ENCODE data around the gene TM9SF2.
"Not testable (repeated sequence)": the region's sequence is repeated elsewhere in the genome, so short reads cannot be mapped to it uniquely, and the experiment has no call there.

Gene TM9SF2

GRCh38 chr13:99501184-99501847, at the start of gene TM9SF2:
Gene TM9SF2, plus strand, starts transcription at chr13:99501472. Its CDS starts 135 bp downstream, at chr13:99501607.
- DNase-seq (ENCODE audit: low spot score): peak; percentile 97

DNA sequence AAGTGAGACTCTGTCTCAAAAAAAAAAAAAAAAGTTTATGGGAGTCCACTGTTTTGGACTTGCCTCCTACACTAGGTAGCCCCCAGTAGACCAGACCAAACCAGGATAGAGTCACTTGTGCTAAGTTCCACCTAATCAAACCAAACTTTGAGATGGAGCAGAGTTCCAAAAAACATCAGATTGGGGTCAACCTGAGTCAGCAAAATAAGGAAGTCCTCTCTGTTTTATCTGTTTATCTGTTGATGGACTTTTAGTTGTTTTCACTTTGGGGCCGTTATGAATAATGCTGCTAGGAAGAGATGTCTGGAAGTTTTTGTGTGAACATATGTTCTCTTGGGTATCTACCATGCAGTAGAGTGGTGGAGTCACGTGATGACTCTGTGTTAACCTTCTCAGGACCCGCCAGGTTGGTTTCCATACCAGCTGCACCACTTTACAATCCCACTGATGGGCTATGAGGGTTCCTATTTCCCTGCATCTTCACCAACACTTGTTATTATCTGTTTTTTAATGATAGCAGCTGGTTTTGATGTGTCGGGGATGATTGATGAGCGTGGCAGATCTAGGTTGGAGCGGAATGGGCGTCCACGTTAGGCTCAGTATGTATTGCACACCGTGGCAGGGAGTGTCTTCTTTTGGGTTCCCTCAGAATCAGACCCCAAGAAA, 46.6 kb upstream of the TM9SF2 start:
- no peak for DNase-seq (ENCODE audit: low spot score)

- no peak for DNase-seq (ENCODE audit: low spot score)
Observed at GRCh38 chr13:99459099-99459850, 42.0 kb upstream of the TM9SF2 start.

- not testable (repeated sequence) for DNase-seq (ENCODE audit: low spot score)
Observed at GRCh38 chr13:99460802-99461201, 40.5 kb upstream of the TM9SF2 start.

DNA sequence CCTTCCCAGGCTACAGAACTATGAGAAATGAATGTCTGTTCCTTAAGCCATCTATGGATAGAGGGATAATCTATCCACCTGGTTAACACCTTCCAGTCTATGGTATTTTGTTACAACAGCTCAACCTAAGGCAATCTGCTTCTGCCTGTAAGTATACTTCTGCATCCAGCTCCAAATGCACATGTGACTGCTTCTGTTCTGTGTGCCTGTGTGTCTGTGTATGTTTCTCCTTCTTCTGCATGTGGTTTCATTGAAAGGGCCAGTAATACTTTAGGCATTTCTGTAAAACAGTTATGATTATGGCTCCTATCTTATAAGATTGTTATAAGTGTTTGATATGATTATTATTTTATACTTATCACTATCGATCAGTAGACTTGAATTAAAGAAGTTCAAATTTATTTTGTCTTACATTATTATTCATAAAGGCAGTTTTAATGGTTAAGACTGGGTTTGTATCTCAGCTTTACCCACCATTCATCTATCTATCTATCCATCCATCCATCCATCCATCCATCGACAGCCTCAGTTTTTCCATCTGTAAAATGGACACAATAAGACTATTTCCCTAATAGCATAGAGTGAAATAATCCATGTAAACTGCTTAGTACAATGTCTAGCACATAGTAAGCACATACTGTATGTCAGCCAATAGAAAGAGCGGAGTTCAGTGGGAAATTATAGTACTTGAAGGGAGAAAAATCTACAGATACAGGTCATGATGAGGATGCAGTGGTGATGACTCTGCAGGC, 37.5 kb upstream of the TM9SF2 start:
- no peak for DNase-seq (ENCODE audit: low spot score)

DNA sequence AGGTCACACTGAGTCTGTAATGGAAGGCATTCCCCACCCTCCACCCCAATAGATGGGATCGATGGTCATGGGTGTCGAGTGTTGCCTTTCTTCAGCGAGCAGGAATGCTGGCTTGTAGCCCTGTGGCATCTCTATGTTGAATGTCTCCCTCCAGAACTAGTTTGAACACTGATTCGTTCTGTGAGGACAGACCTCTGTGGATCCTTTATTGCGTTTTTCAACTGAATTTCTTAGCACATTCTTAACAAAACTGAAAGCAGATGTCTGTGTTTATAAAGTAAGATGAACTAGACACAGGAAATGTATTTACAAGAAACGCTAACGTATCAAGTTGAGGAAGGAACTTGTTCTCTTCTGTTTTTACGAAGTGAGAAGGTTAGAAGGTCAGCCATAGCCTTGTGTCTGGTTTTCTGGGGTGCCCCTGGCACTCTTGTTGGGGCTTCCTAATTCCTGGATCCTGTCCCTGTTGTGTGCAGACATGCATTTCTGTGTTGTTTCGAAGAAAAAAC, 36.8 kb upstream of the TM9SF2 start:
- DNase-seq (ENCODE audit: low spot score): peak; percentile 30

DNA sequence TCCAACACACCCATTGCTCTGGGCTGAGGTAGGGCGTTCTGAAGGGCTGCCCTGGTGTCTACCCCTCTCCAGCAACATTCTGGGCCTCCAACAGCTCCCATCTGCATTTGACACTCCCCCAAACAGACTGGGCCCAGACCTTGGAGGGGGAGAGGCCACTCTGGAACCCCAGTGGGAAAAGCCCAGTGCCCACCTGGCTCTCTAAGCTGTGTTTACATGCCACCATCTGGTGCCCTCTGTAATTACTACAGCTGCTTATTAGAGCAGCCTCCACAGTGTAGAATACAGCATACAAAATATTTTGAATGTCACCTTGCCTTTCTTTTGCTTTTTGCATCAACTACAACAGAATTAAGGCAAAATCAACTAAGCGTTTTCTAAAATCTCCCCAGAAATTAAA, 35.8 kb upstream of the TM9SF2 start:
- no peak for DNase-seq (ENCODE audit: low spot score)

DNA sequence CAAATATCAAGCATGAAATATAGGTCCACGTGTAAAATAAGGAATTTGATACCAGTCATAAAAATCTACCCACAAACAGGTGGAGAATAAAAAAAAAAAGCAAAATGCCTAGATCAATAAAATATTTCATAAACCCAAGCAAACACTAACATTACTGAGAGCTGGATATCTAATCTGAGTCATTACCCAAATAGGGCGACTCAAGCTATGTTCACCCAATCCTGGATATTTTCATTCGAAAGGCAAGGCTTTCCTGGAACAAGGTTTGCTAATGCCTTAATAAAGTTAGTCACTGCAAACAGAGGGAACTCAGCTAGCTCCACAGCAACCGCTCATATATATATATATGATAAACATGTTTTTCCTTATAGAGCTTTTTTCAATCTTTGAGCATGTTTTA, 33.5 kb upstream of the TM9SF2 start:
- peak; percentile 37 for DNase-seq (ENCODE audit: low spot score)

DNA sequence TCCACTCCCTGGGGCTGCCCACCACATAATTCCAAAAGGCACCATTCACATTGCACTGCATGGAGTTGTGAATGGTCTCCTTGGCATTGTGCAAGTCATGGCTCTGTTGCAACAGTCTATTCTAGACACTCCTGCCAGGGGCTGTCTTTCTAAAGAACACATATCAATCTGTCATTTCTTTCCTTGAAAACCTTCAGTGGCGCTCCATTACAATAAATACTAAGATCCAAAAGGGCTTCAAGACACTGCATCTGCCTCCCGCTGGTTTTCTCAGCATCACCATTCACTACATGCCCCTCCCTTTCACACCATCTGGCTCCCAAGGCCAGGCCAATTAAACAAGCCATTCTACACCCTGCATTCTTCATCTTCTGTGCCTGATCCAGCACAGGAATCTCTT, 32.2 kb upstream of the TM9SF2 start:
- no peak for DNase-seq (ENCODE audit: low spot score)

GRCh38 chr13:99470027-99470426, 31.2 kb upstream of the TM9SF2 start:
- no peak for DNase-seq (ENCODE audit: low spot score)

- no peak for DNase-seq (ENCODE audit: low spot score)
Observed at GRCh38 chr13:99471221-99472121, 29.8 kb upstream of the TM9SF2 start.

DNA sequence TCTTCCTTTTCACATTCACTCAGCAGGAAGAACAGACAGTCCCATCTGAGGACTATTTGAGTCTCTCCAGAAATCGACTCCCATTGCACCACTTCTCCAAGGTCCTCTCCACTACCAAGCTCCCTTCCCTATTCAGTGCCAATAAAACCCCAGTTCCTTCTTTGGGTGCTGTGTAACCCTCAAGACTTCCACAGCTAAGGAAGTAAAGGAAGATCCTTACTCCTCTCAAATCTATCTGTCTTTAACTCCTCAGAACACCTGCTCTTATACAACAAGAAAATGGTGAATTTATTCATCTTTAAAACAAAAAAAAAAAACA, 29.2 kb upstream of the TM9SF2 start:
- no peak for DNase-seq (ENCODE audit: low spot score)

- DNase-seq (ENCODE audit: low spot score): no peak
Observed at GRCh38 chr13:99473515-99473914, 27.8 kb upstream of the TM9SF2 start.

GRCh38 chr13:99476648-99477047, 24.6 kb upstream of the TM9SF2 start:
- DNase-seq (ENCODE audit: low spot score): no peak

- no peak for DNase-seq (ENCODE audit: low spot score)
Observed at GRCh38 chr13:99477493-99477892, 23.8 kb upstream of the TM9SF2 start.

DNA sequence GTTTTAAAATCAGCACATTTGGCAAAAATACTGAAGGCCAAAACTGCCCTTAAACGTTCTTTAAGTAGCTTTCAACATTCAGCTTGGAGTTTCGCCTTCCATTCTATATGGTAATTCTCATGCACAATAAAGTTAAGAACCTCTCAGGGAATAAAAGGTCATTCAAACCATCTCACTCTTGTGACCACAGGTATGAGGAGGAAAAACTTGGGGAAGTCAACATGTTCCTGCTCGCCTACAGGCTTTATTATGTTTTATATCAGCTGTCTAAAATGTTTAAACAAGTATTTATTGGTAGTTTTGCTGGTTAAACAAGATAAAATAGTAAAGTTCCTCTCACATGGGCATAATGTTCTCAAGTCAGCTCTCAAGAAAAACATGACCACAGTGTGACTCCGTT, 19.9 kb upstream of the TM9SF2 start:
- DNase-seq (ENCODE audit: low spot score): no peak

DNA sequence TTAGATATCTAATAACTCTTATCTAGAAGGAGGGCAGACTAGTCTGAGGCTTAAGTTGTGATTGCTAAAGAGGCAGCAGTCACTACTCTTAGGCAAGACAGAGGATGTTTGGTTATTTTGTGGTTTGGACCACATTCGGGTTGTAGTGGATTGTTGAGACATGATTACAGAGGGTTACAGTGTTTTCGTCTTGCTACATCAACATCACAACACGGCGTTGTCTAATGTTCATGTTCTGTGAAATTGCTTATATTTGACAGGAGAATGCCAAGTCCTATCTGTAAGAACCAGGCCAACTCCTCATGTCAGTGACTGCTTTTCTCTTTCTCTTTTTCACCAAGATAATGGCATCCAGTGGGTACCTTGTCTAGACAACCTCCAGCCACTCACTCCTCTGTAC, 16.8 kb upstream of the TM9SF2 start:
- peak; percentile 70 for DNase-seq (ENCODE audit: low spot score)

DNA sequence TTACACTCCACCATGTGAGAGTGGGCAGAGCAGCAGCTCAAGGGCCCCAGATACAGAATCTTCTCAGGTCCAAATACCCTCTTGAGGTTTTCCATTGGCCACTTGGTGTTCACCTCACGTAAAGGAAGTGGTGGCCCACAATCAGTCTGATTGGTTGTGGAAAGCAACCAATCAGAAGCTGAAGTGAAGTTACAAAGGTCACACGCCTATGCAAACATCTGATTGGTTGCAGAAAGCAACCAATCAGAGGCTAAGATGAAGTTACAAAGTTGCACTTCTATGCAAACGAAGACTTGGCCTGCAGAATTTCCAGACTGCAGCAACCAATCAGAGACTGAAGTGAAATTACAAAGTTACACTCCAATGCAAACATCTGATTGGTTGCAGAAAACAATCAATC, 14.3 kb upstream of the TM9SF2 start:
- DNase-seq (ENCODE audit: low spot score): no peak

- DNase-seq (ENCODE audit: low spot score): no peak
Observed at GRCh38 chr13:99489028-99489427, 12.2 kb upstream of the TM9SF2 start.

DNA sequence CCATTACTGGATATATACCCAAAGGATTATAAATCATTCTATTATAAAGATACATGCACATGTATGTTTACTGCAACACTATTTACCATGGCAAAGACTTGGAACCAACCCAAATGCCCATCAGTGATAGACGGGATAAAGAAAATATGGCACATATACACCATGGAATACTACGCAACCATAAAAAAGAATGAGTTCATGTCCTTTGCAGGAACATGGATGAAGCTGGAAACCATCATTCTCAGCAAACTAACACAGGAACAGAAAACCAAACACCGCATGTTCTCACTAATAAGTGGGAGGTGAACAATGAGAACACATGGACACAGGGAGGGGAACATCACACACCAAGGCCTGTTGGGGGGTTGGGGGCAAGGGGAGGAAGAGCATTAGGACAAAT, 9.5 kb upstream of the TM9SF2 start:
- DNase-seq (ENCODE audit: low spot score): not testable (repeated sequence)

DNA sequence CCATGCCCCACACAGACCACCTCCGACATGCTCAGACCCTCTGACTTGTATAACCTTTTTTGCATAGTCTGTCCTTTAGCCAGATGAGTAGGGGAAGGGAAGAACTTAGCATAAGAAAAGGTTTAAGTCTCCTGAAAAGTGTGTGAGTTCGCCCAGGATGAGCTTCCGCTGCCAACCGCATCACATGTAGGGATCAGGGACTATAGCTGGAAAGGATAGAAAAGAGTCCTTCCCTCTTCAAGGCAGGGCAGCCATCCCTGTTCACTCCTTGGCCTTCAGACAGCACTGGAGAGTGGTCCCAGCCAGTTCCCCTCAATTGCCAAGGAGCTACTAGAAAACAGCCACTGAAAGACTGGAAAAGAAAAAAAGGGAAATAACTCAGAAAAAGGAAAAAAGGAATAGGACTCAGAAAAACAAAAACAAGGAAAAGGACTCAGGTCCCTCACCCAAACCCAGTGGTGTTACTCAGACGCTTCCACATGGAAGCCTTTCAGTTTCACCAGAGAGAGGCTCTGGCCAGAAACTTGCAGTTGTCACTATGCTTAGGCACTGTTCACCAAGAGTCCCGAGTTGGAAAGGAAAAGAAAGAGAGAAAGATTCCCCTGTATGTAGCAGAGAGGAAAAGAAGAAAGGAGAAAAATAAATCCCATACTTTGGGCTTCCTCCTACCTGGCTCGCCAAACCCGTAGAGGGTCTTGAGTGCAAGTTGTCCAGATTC, 5.6 kb upstream of the TM9SF2 start:
- no peak for DNase-seq (ENCODE audit: low spot score)
